Neural crest cell (in vitro differentiated cells): ENCODE measurements around the gene DUSP23. TPM values are rescaled to one million over a fixed set of nuclear protein-coding genes. Genes with fewer than 3 reads are reported as not detected.
A peak's percentile ranks its signal among the peaks of the same experiment; 100 is the strongest.

Experiments
- DNase-seq: peaks from one replicate; pipeline ENCODE4 v3.0.0; 2021; ENCODE audit warnings: low read depth, mixed read lengths, low spot score
- H3K27ac Mint-ChIP-seq: one replicate; pipeline ENCODE4 v1.8.0; 2021; ENCODE audit warnings: mild to moderate bottlenecking, mixed read lengths; ENCODE audit not compliant: unreplicated experiment
- H3K27me3 Mint-ChIP-seq: 2 replicates; pipeline ENCODE4 v1.8.0; 2021; ENCODE audit warnings: low read depth, mild to moderate bottlenecking, mixed read lengths
- H3K36me3 Mint-ChIP-seq: 2 replicates; pipeline ENCODE4 v1.8.0; 2021; ENCODE audit warnings: low read depth, mild to moderate bottlenecking, mixed read lengths
- H3K4me1 Mint-ChIP-seq: 2 replicates; pipeline ENCODE4 v1.8.0; 2021; ENCODE audit warnings: mixed read lengths
- H3K4me3 Mint-ChIP-seq: one replicate; pipeline ENCODE4 v1.8.0; 2021; ENCODE audit warnings: mild to moderate bottlenecking, mixed read lengths
- H3K9me3 Mint-ChIP-seq: 2 replicates; pipeline ENCODE4 v1.8.0; 2021; ENCODE audit warnings: mixed read lengths
- total RNA-seq: library from RNA; stranded (reverse); gene quantifications from 2 replicates; pipeline ENCODE4 v1.2.1, GENCODE V29; 2021
- TF ChIP-seq, protein P1 (sequence below): fragments of 200-600 bp; sonication (generic); conservative IDR thresholded peaks from 2 replicates; pipeline ENCODE4 v1.5.0; 2021; ENCODE audit warnings: antibody characterized with exemption, mild to moderate bottlenecking

The DUSP23 gene
- total RNA-seq, 1 donor from 2014 or later = 13.5 TPM

DNA sequence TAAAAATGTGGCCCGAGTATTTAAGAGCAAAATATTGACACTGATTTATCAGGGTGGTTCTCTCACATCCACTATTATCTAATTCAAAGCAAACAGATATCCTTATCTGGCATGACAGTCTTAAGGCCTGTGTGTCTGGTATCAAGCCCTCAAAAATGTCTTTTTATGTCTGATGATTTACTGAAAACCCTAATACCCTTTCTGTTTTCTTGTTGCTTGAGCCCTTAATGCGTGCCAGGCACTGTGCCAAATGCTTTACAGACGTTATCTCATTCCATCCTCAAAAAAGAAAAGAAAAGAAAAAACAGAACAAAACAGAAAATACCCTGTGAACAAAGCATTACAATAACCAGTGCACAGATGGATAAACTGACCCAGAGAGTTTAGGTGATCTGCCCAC is 5.7 kb downstream of the DUSP23 start:
- Mint-ChIP-seq H3K4me1 (peaks cover 1% of the 10 kb centered on the region), H3K9me3 (peaks cover under 1% of the 10 kb centered on the region), H3K27me3 (peaks cover 34% of the 10 kb centered on the region), H3K27ac (no peak overlapping the region), H3K36me3 (peaks cover 2% of the 10 kb centered on the region), H3K4me3 (no peak overlapping the region)
- TF ChIP-seq, protein P1, sequence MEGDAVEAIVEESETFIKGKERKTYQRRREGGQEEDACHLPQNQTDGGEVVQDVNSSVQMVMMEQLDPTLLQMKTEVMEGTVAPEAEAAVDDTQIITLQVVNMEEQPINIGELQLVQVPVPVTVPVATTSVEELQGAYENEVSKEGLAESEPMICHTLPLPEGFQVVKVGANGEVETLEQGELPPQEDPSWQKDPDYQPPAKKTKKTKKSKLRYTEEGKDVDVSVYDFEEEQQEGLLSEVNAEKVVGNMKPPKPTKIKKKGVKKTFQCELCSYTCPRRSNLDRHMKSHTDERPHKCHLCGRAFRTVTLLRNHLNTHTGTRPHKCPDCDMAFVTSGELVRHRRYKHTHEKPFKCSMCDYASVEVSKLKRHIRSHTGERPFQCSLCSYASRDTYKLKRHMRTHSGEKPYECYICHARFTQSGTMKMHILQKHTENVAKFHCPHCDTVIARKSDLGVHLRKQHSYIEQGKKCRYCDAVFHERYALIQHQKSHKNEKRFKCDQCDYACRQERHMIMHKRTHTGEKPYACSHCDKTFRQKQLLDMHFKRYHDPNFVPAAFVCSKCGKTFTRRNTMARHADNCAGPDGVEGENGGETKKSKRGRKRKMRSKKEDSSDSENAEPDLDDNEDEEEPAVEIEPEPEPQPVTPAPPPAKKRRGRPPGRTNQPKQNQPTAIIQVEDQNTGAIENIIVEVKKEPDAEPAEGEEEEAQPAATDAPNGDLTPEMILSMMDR = no peak
- no peak for DNase-seq

DNA sequence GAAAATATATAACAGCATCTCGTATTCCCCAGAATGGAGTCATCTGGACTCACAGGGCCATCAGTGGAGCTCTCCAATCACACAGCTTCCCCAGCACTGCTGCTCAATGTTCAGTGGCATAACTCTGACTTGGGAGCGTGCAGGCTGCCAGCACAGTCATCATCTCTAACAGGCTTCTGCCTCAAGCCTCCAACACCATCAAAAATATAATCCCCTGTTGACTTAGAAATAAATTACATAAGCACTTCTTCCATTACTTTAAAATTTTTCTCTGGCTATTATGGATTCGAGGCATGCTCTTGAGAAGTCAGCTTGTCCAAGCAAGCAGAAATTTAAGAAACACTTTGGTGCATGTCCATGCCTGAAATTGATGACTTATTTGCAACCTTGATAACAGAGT is 6.2 kb downstream of the DUSP23 start:
- Mint-ChIP-seq H3K27me3 (peaks cover 35% of the 10 kb centered on the region), H3K4me1 (no peaks in the 10 kb centered on the region), H3K27ac (no peak overlapping the region), H3K4me3 (no peak overlapping the region), H3K9me3 (no peaks in the 10 kb centered on the region), H3K36me3 (peaks cover 2% of the 10 kb centered on the region)
- TF ChIP-seq, protein P1 = no peak
- no peak for DNase-seq

DNA sequence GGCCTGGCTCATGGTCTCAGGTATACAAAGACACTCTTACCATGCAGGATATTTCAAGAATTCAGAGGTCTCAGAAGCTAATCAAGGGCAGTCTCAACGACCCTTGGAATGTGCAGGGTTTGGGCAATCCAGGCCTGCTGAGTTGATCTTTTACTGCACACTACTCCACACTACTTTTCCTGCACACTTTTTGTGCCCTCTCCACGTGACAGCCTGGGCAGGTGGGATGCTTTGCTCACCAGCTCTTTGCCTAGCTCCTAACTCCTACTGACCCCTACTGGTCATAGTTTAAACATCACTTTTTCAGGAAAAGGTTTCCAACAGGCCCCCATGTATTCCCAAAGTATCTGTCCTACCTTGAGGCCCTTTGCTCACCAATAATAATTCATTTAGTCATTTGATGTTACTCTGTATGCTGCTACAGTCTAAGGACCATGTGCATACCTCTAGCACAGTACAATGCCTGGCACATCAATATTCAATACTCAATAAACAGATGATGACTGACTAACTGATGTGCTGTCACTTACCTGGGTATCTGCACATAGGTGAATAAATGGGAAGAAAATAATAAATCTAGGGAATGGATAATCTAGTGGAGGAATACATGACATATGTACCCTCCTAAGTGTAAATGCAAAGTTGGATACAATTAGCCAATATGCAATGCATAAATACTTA is 9.6 kb downstream of the DUSP23 start:
- no peaks in the 10 kb centered on the region for H3K4me1 Mint-ChIP-seq
- no peaks in the 10 kb centered on the region for H3K9me3 Mint-ChIP-seq
- no peak overlapping the region for H3K27ac Mint-ChIP-seq
- H3K27me3 Mint-ChIP-seq = peaks cover 40% of the 10 kb centered on the region
- H3K36me3 Mint-ChIP-seq = no peaks in the 10 kb centered on the region
- TF ChIP-seq, protein P1 = peak; percentile 61
- H3K4me3 Mint-ChIP-seq = no peak overlapping the region
- no peak for DNase-seq

DNA sequence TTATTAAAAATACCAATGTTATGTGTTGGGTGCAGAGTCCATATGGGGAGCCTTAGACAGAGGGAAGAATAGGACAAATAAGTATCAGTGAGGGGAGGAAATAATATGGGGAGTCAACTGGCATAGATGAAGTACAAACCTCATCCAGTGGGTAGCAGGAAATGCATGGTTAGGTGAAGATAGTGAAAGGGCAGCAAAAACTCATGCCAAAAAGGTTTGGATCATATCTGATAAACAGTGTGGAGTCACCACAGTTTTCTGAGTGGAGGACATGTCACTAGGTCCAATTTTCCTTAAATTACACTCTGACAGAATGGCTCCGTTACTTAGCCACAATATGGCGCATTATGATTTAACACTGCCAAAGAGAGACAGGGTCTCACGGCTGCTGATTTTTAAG is 10.3 kb downstream of the DUSP23 start:
- TF ChIP-seq, protein P1 = no peak
- H3K9me3 Mint-ChIP-seq = no peaks in the 10 kb centered on the region

DNA sequence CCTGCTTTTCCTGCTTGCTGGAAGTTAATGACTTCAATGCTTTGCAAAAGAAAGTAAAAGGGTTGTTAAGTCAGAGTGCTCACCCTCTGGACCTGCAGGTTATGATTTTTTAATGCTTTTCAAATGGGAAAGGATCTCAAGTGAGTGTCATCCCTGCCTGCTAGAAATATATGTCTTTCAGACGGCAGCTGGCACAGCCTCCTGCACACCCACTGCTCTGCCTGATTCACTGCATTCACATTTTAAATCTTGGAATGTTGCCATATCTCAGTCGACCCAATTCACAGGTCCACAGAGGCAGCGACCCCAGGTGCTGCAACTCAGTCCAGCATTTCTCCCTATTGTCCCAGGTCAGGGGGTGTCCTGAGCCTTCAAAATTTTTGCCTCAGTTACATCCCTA is 10.7 kb downstream of the DUSP23 start:
- DNase-seq = no peak
- H3K36me3 Mint-ChIP-seq = no peaks in the 10 kb centered on the region
- H3K4me3 Mint-ChIP-seq = no peak overlapping the region
- H3K27ac Mint-ChIP-seq = no peak overlapping the region
- TF ChIP-seq, protein P1 = no peak
- no peaks in the 10 kb centered on the region for H3K9me3 Mint-ChIP-seq
- no peaks in the 10 kb centered on the region for H3K4me1 Mint-ChIP-seq
- peaks cover 42% of the 10 kb centered on the region for H3K27me3 Mint-ChIP-seq

More for the DNA sequence above, 10.3 kb downstream of the DUSP23 start:
- Mint-ChIP-seq H3K4me3 (no peak overlapping the region), H3K4me1 (no peaks in the 10 kb centered on the region), H3K27ac (no peak overlapping the region), H3K27me3 (peaks cover 40% of the 10 kb centered on the region), H3K36me3 (no peaks in the 10 kb centered on the region)
- no peak for DNase-seq
